HUES48 (cell line): ENCODE results near the gene NTMT1.

Source experiments
- H3K27ac ChIP-seq: one replicate; pipeline ENCODE4 v1.7.0; 2013; ENCODE audit warnings: low read depth, low read length, inconsistent platforms
- H3K27me3 ChIP-seq: 2 replicates; pipeline ENCODE4 v1.6.1; 2013; ENCODE audit warnings: mild to moderate bottlenecking, low read length; ENCODE audit not compliant: control insufficient read depth, insufficient read depth
- H3K36me3 ChIP-seq: 2 replicates; pipeline ENCODE4 v1.6.1; 2013; ENCODE audit warnings: low read length; ENCODE audit not compliant: control insufficient read depth, insufficient read depth
- H3K4me1 ChIP-seq: 2 replicates; pipeline ENCODE4 v1.6.1; 2013; ENCODE audit warnings: mild to moderate bottlenecking, low read length; ENCODE audit not compliant: control insufficient read depth, insufficient read depth
- H3K4me3 ChIP-seq: 2 replicates; pipeline ENCODE4 v1.5.1; 2013; ENCODE audit warnings: mild to moderate bottlenecking, low read depth, low read length
- H3K9ac ChIP-seq: 2 replicates; pipeline ENCODE4 v1.6.1; 2013; ENCODE audit warnings: mild to moderate bottlenecking, low read depth, low read length, moderate library complexity
- H3K9me3 ChIP-seq: 2 replicates; pipeline ENCODE4 v1.6.1; 2013; ENCODE audit warnings: low read length; ENCODE audit not compliant: control insufficient read depth, insufficient read depth

NTMT1 gene

DNA sequence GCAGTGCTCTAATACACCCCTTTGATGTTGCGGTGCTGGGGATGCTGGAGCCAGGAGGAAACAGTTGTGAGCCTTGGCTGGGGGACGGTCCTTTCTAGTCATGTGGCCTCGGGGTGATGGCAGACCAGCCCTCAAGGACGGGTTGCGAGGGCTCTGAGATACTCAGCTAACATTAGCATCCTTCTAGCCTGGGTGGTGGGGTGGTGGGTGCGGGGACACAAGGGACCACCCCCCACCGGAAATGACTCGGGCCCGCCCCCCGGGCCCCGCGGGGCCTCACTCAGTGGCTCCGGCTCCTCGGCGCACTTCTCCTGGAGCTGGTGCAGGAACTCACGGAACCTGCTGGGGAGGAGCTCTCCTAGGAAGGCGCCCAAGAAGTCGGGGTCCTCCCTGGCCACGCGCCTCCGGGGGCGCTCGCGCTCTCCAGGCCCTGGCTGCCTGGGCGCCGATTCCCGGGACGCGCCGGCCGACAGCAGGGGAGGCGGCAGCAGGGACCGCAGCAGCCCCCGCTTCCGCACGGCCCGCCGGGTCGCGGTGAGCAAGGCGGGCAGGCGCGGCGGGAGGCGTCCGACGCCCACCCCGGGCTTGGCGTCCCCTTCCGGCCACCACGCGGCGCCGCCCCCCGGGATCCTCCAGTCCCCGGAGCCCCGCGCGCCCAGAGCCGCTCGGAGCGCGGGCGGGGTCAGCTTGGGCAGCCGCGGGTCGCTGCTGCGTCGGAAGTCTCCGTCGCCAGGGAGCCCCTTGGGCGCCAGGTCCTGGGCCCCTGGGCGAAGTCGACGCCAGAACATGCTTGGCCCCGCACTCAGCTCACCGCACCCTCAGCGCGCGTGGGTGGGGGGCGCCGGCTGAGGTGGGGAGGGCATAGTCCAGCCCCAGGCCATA lies 5.9 kb upstream of the NTMT1 start:
- Histone ChIP-seq H3K27ac (no peak overlapping the region), H3K4me1 (no peaks in the 10 kb centered on the region), H3K4me3 (peak overlapping the region; percentile 61), H3K9me3 (no peaks in the 10 kb centered on the region), H3K36me3 (no peaks in the 10 kb centered on the region), H3K9ac (no peak overlapping the region), H3K27me3 (peaks cover 41% of the 10 kb centered on the region)

GRCh38 chr9:129620669-129621295 lies 5.2 kb upstream of the NTMT1 start, which contains the start of gene C9orf50:
Gene C9orf50 (minus strand): TSS chr9:129621101. CDS start chr9:129620574, 527 bp downstream.
- H3K36me3 ChIP-seq, result no peaks in the 10 kb centered on the region
- no peak within 1 kb of the TSS for H3K27ac ChIP-seq
- no peaks in the 10 kb centered on the region for H3K9me3 ChIP-seq
- H3K9ac ChIP-seq, result no peak within 1 kb of the TSS
- H3K4me3 ChIP-seq, result peak within 1 kb of the TSS; percentile 61
- peaks cover 33% of the 10 kb centered on the region for H3K27me3 ChIP-seq
- H3K4me1 ChIP-seq, result 0 out of 2 replicates have a peak, but pooled peaks cover 2% of the 10 kb centered on the region

GRCh38 chr9:129623331-129623730 lies 2.6 kb upstream of the NTMT1 start:
- Histone ChIP-seq H3K4me3 (no peak overlapping the region), H3K4me1 (peaks cover 13% of the 10 kb centered on the region; the same call in 1 of the 2 replicates), H3K9me3 (no peaks in the 10 kb centered on the region), H3K27ac (no peak overlapping the region), H3K36me3 (peaks cover 9% of the 10 kb centered on the region; the same call in 1 of the 2 replicates), H3K9ac (no peak overlapping the region), H3K27me3 (peaks cover 33% of the 10 kb centered on the region)

- Histone ChIP-seq H3K27ac (no peak overlapping the region), H3K9me3 (no peaks in the 10 kb centered on the region), H3K27me3 (peaks cover 27% of the 10 kb centered on the region), H3K36me3 (peaks cover 15% of the 10 kb centered on the region; the same call in 1 of the 2 replicates), H3K4me3 (no peak overlapping the region), H3K4me1 (peaks cover 13% of the 10 kb centered on the region; the same call in 1 of the 2 replicates), H3K9ac (no peak overlapping the region)
Observed at GRCh38 chr9:129624168-129624759, 1.7 kb upstream of the NTMT1 start.

DNA sequence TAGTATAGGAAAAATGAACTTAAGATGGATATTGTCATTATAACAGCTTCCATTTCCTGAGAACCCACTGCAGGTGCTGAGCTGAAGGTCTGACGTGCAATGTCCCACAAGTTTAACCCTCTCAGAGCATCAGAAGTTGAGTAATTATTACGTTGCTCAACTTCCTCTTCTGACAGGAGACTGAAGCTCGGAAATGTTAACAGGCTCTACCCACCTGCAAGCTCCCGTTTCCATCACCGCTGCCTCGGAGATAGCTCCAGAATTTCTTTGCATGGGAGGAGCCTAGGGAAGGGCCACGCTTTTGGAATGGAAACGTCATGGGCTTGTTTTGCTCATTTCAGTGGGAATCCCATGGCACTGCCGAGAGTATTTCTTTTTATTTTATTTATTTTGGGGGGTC lies 1.0 kb upstream of the NTMT1 start:
- no peak overlapping the region for H3K27ac ChIP-seq
- no peaks in the 10 kb centered on the region for H3K9me3 ChIP-seq
- peaks cover 15% of the 10 kb centered on the region; the same call in 1 of the 2 replicates for H3K36me3 ChIP-seq
- H3K27me3 ChIP-seq, result peaks cover 21% of the 10 kb centered on the region
- H3K9ac ChIP-seq, result no peak overlapping the region
- H3K4me1 ChIP-seq, result peaks cover 13% of the 10 kb centered on the region; the same call in 1 of the 2 replicates
- no peak overlapping the region for H3K4me3 ChIP-seq

DNA sequence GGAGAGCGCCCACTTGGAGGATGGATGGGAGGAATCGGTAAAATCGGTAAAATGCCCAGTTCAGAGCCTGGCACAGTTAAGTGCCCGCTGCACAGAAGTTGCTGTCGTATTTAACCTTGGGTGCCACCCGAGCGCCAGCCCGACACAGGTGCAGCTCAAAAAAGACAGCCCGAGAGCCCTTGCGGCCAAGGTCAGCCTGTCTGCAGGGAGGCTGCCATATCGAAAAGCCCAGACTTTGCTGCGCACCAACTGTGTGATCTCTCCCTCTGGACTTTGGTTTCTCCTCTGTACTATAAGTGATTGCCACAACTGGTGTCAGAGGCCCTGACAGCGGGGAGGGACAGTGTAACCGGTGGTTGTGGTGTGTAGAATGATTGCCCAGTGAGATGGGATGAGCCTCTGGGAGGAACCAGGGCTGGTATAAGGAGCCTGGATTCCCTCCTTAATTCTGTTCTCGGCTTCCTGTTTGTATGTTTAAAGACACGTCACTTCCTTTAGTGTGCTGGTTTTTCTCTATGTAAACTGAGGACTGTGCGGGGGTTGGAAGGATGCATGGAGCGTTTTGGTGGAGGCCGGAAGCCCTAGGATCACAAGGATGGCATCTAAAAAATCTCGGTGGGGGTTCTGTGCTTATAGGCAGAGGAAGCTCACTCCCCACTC lies 792 bp downstream of the NTMT1 start:
- Histone ChIP-seq H3K4me1 (peaks cover 13% of the 10 kb centered on the region; the same call in 1 of the 2 replicates), H3K27ac (peak overlapping the region; percentile 93), H3K36me3 (peaks cover 22% of the 10 kb centered on the region; the same call in 1 of the 2 replicates), H3K4me3 (peak overlapping the region; percentile 90), H3K9ac (peak overlapping the region; percentile 94), H3K9me3 (no peaks in the 10 kb centered on the region), H3K27me3 (peaks cover 2% of the 10 kb centered on the region)

DNA sequence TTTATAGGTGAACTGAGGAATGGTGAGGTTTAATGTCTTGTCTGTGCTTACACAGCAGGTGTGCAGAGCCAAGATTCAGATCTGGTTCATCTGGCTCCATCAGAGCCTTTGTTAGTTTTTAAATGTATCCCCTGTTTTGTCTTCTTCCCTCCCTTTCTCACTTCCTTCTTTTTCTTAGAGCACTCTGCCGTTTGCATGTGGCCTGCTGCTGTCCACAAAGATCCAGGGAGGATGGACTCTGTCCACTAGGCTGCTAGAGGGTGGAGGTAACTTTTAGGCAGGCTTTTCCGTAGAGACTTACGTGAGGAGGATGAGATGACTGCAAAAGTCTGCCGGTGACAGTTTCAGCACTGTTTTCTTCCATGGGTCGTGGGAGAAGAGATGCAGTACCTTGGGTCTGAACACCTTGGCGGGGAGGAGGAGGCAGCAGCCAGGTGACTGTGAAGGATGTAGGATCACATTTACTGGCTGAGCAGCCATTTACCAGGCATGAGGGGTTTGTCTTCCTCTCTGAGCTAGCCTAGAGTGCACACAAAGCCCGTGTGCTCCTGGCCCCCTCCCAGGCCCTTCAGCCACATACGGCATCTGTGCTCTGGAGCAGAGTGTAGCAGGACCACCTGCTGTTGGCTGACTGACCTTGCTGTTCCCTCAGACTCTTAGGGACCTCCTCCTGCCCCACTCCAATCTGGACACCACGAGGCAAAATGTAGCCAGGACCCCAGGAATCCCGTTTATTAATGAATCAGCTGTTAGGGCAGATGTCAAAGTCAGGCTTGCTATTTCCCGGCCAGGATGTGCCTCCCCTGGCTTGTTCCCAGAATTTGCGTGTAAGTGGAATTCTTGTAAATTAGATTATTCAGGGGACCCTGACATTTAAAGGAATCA lies 1.8 kb downstream of the NTMT1 start:
- Histone ChIP-seq H3K9ac (no peak overlapping the region), H3K27ac (no peak overlapping the region), H3K4me3 (peak overlapping the region; percentile 90; the same call in 1 of the 2 replicates), H3K9me3 (no peaks in the 10 kb centered on the region), H3K27me3 (no peaks in the 10 kb centered on the region), H3K4me1 (peaks cover 13% of the 10 kb centered on the region; the same call in 1 of the 2 replicates), H3K36me3 (peaks cover 27% of the 10 kb centered on the region)

GRCh38 chr9:129628709-129629108 lies 2.7 kb downstream of the NTMT1 start:
- H3K9me3 ChIP-seq, result no peaks in the 10 kb centered on the region
- no peak overlapping the region for H3K4me3 ChIP-seq
- H3K9ac ChIP-seq, result no peak overlapping the region
- peaks cover 36% of the 10 kb centered on the region for H3K36me3 ChIP-seq
- no peaks in the 10 kb centered on the region for H3K27me3 ChIP-seq
- peaks cover 13% of the 10 kb centered on the region; the same call in 1 of the 2 replicates for H3K4me1 ChIP-seq
- H3K27ac ChIP-seq, result no peak overlapping the region

DNA sequence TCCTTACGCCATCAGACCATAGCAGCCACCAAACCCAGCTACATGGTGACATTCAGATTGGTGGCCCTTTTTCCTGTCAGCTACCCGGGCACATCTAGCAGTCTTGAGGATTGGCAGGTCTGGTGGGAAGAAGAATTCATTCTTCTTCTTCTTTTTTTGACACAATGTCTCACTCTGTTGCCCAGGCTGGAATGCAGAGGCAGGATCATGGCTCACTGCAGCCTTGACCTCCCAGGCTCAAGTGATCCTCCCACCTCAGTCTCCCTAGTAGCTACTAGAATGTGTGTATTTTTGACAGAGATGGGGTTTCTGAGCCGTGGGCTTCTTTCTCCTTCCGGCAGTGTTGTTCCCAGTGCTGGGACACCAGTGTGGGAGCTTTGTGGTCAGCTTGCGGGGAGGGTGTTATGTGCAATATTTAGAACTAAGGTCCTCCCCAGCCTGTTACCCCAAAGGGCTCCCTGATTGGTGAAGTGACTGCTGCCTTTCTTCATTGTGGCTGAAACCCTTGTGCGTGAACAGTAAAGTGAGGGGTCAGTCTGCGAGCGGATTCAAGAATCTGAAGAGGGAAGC lies 3.4 kb downstream of the NTMT1 start:
- Histone ChIP-seq H3K27ac (no peak overlapping the region), H3K4me1 (peaks cover 13% of the 10 kb centered on the region; the same call in 1 of the 2 replicates), H3K9me3 (no peaks in the 10 kb centered on the region), H3K27me3 (no peaks in the 10 kb centered on the region), H3K4me3 (no peak overlapping the region), H3K36me3 (peaks cover 41% of the 10 kb centered on the region), H3K9ac (no peak overlapping the region)
